Measurements from ENCODE around the gene NUDC. TPM values are rescaled to one million over a fixed set of nuclear protein-coding genes. Genes with fewer than 3 reads are reported as not detected.

Gene NUDC
- total RNA-seq, 1 donor from 2014 or later, result 101 TPM

DNA sequence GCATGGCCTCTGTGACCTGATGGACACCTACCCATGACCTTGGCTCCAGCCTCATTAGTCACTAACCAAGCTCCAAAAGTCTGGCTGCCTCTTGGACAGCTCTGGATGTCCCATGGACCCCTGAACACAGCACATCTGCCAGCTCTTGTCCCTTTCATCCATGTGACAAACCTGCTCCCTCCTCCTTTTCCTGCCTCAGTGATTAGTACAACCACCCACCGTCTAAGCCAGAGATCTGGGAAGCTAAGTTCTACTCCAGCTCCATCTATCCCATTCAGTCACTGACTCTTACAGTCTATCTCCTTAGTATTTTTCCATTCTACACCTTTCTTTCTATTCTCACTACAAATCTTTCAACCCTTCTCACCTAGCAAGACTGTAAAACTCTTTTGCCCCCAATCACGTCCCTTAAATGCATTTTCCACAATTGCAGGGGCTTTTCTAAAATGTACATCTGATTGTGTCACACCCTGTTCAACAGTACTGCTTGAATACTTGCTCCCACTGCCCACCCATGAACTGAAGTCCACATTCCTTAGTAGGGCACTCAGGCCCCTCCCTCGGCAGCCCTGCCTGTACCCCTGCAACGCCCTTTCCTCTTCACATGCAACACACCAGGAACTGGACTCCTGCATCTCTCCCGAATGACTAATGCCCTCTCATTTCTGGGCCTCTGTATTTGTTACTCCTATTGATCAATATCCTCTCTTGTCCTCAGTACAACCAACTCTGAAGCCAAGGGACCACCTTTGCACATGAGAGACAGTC, 38.7 kb upstream of the NUDC start:
- Mint-ChIP-seq H3K27ac (peak overlapping the region; percentile 9), H3K9me3 (ENCODE audit: low read depth) (no peaks in the 10 kb centered on the region), H3K4me3 (ENCODE audit: low read depth) (no peak overlapping the region), H3K4me1 (ENCODE audit: low read depth) (peaks cover 2% of the 10 kb centered on the region), H3K27me3 (no peaks in the 10 kb centered on the region), H3K36me3 (ENCODE audit: insufficient read depth) (peaks cover 29% of the 10 kb centered on the region)
- no peak for DNase-seq (ENCODE audit: low spot score, unreplicated experiment)
- TF ChIP-seq, protein P1, sequence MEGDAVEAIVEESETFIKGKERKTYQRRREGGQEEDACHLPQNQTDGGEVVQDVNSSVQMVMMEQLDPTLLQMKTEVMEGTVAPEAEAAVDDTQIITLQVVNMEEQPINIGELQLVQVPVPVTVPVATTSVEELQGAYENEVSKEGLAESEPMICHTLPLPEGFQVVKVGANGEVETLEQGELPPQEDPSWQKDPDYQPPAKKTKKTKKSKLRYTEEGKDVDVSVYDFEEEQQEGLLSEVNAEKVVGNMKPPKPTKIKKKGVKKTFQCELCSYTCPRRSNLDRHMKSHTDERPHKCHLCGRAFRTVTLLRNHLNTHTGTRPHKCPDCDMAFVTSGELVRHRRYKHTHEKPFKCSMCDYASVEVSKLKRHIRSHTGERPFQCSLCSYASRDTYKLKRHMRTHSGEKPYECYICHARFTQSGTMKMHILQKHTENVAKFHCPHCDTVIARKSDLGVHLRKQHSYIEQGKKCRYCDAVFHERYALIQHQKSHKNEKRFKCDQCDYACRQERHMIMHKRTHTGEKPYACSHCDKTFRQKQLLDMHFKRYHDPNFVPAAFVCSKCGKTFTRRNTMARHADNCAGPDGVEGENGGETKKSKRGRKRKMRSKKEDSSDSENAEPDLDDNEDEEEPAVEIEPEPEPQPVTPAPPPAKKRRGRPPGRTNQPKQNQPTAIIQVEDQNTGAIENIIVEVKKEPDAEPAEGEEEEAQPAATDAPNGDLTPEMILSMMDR (IDR thresholded peaks at IDR 0.05; ENCODE audit: unreplicated experiment), result no peak

DNA sequence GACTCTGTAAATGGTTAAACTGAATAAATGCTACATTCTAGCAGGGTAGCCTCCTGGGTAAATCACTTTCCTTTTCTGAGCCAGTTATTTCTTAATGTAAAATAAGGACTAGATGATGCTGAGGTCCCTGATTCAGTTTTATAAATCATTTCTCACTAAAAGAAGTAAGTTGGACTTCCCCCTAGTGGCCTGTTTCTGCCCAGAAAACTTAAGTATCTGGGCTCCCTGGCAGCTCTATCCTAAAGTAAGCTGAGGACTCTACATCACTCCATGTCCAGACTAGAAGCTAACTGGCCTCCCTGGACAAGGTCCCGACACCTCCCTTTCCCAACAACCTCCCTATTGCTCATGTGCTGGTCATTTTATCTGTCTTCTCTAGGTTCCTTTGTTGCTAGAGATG, 34.4 kb upstream of the NUDC start:
- no peak for DNase-seq (ENCODE audit: low spot score, unreplicated experiment)
- Mint-ChIP-seq H3K4me1 (ENCODE audit: low read depth) (peaks cover 15% of the 10 kb centered on the region), H3K36me3 (ENCODE audit: insufficient read depth) (peaks cover 32% of the 10 kb centered on the region), H3K27me3 (no peaks in the 10 kb centered on the region), H3K9me3 (ENCODE audit: low read depth) (no peaks in the 10 kb centered on the region), H3K4me3 (ENCODE audit: low read depth) (peak overlapping the region; percentile 58), H3K27ac (peak overlapping the region; percentile 73)
- TF ChIP-seq, protein P1 (IDR thresholded peaks at IDR 0.05; ENCODE audit: unreplicated experiment), result peak; percentile 61

DNA sequence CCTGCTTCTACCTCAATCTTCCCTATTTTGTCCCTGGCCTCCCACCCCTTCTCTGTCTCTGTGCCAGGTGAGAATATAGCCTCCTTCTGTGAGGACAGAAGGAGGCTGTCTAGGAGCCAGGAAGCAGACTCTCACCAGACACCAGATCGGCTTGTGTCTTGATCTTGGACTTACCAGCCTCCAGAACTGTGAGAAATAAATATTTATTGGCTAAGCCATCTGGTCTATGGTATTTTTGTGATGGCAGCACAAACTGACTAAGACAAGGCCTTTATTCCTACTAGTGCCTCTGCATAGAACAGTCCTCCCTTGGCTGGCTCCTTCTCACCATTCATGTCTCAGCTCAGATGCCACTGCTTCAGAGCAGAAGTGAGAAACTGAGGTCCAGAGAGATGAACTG, 33.3 kb upstream of the NUDC start:
- Mint-ChIP-seq H3K27ac (peak overlapping the region; percentile 96), H3K27me3 (no peaks in the 10 kb centered on the region), H3K4me1 (ENCODE audit: low read depth) (peaks cover 15% of the 10 kb centered on the region), H3K9me3 (ENCODE audit: low read depth) (no peaks in the 10 kb centered on the region), H3K36me3 (ENCODE audit: insufficient read depth) (peaks cover 27% of the 10 kb centered on the region), H3K4me3 (ENCODE audit: low read depth) (peak overlapping the region; percentile 92)
- TF ChIP-seq, protein P1 (IDR thresholded peaks at IDR 0.05; ENCODE audit: unreplicated experiment), result no peak
- DNase-seq (ENCODE audit: low spot score, unreplicated experiment), result no peak

DNA sequence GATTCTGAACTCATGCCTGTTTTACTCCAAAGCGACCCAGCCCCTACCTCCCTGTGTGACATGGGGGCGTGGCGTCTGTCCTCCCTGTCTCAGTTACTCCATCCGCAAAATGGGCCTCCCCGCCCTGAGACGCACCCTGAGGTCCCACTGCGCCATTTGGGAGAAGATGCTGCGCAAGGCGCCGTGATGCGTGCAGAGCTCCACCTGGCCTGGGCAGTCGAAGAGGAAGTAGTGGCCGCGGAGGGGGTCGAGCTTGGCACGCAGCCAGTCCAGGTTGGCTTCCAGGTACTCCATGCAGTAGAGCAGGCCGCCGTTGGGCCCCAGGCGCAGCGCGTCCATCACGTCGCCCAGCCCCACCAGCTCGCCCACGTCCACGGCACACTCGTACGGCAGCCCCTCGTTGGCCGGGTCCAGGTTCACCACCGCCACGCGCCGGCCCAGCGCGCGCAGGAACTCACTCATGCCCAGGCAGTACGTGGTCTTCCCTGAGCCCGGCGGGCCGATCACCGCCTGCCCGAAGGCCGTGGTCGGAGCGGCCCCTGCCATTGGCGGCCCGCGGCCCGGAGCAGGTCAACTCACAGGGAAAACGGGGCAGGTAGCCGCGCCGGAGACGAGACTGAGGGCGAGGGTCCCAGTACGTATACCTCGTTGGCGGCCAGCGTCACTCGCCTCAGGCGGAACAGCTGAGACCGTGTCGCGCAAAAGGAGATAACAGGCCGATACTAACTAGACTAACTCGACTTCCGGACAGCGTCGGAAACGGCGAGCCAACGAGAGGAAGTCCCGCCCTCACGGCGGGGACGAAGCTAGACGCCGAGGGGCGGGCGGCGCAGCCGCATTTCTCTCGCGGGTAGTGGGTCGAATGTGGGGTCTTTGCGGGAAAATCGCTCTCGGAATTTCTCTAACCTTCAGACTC, 31.7 kb upstream of the NUDC start, which contains the start of gene GPN2:
Gene GPN2, minus strand, starts transcription at position 733 of the 916 bp plus-strand sequence. Its CDS starts 187 bp downstream, at position 546.
- peak within 1 kb of the TSS; percentile 92 for H3K4me3 Mint-ChIP-seq (ENCODE audit: low read depth)
- H3K9me3 Mint-ChIP-seq (ENCODE audit: low read depth), result no peaks in the 10 kb centered on the region
- TF ChIP-seq, protein P1 (IDR thresholded peaks at IDR 0.05; ENCODE audit: unreplicated experiment), result no peak
- peaks cover 15% of the 10 kb centered on the region for H3K4me1 Mint-ChIP-seq (ENCODE audit: low read depth)
- peaks cover 27% of the 10 kb centered on the region for H3K36me3 Mint-ChIP-seq (ENCODE audit: insufficient read depth)
- H3K27ac Mint-ChIP-seq, result peak within 1 kb of the TSS; percentile 96
- H3K27me3 Mint-ChIP-seq, result no peaks in the 10 kb centered on the region
- peak; percentile 47 for DNase-seq (ENCODE audit: low spot score, unreplicated experiment)

DNA sequence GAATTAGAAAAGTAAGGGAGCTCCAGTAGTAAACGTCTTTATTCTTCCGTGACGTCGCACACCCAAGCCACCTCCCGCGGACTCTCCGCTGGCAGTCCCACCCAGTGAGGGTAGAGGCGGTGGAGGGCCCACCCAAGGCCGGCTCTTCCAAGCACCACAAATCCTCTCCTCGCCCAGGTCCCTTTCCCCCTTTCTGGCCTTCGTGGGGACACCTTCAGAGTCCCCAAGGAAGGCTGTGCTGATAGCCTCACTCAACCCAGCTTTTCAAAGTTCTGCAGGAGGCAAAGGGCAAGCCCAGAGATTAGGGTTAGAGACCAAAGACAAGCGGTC, 31.1 kb upstream of the NUDC start:
- TF ChIP-seq, protein P1 (IDR thresholded peaks at IDR 0.05; ENCODE audit: unreplicated experiment), result no peak
- DNase-seq (ENCODE audit: low spot score, unreplicated experiment), result no peak
- Mint-ChIP-seq H3K4me3 (ENCODE audit: low read depth) (peak overlapping the region; percentile 92), H3K27me3 (no peaks in the 10 kb centered on the region), H3K9me3 (ENCODE audit: low read depth) (no peaks in the 10 kb centered on the region), H3K4me1 (ENCODE audit: low read depth) (peaks cover 15% of the 10 kb centered on the region), H3K36me3 (ENCODE audit: insufficient read depth) (peaks cover 23% of the 10 kb centered on the region), H3K27ac (peak overlapping the region; percentile 96)
